ENCODE measurements around the gene S100A5.
A peak's percentile ranks its signal among the peaks of the same experiment; 100 is the strongest.
"Not testable (repeated sequence)": the region's sequence is repeated elsewhere in the genome, so short reads cannot be mapped to it uniquely, and the experiment has no call there.

S100A5 gene

DNA sequence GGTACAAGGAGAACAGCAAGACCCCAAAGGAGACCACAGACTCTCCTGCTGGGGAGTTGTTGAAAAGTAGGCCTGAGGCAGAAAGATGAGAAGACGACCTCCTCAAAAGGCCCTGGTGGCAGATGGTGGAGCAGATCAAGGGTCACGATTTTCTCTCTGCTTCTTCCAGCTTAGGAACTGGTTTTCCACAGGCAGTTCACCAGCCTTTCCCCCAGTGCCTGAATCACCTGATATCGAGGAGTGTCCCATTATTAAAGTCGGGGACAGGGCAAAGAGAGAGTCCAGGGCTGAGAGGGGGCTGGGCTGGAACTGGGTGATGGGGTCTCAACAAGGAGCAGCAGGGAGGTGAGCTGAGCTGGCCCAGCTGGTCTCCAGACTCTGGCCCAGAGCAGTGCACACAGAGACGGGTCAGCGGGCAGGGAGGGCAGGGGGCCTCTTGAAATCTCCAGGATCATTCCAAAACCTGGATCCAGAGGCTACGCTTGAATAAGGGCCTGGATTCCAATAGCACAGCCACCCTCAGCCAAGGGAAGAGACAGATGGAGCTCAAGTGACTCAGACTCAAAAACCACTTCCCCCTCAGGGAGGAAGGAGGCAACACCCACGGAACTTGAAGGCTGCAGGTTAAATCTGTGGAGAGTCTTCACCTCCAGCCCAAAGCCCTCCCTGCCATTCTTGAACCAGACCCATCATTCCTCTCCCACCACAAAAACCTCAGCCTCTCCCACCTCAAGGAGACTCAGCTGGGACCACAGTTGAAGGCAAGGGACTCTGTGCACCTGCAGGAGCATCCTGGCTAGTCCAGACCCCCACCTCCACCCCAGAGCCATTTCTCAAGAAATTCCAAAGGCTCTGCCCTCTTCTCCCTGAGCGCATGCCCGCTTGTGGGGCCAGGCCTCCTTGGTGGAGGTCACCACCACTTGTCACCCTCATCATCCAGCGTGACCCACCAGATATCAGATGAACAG is at the start of gene S100A5:
S100A5 (minus strand) TSS at position 541 of the 968 bp plus-strand sequence. CDS start 743 bp downstream, outside the sequence.
- no peak for DNase-seq (ENCODE audit: low spot score)

DNA sequence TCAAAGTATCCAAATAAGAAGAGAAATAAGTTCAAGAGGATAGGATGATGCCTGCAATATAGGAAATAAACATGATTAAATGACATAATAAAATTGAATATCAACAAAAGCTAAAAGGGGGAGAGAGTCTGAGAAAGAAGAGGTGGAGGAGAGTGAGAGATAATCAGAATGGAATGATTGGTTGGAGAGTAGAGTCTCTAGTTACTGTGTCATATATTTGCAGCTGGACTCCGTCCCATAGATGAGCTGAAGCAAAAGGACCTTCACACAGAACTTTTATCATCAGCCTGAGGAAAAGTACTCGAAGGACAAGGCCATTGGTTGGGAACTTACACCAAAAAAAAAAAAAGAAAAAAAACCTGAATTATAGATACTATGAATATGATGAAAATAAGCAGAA is 47.7 kb upstream of the S100A5 start:
- DNase-seq (ENCODE audit: low spot score), result no peak

DNA sequence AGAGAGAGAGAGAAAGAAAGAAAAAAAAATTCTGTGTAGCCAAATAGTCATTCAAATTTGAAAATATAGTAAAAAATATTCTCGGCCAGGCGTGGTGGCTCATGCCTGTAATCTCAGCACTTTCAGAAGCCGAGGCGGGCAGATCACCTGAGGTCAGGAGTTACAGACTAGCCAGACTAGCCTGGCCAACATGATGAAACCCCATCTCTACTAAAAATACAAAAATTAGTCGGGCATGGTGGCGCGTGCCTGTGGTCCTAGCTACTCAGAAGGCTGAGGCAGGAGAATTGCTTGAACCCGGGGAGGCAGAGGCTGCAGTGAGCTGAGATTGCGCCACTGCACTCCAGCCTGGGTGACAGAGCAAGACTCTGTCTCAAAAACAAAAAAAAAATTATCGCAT is 47.3 kb upstream of the S100A5 start:
- not testable (repeated sequence) for DNase-seq (ENCODE audit: low spot score)

- no peak for DNase-seq (ENCODE audit: low spot score)
Measured at GRCh38 chr1:153587314-153587713, 46.6 kb upstream of the S100A5 start.

DNA sequence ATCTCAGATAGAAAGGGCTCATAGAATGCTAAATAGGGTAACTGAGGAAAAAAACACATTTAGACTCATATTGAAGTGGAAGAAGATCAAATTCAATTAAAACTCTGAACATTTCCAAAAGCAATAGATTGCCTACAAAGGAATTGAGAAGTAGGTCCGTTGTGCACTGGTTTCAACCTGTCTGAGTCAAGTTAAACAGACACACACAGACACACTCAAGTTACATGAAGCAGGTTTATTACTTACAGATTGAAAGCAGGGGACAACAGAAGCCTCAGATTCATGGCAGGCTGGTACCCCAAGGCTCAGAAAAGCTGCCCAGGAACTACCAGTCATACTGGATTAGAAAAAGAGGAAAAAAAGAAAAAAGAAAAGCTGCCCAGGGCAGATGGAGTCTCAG is 45.6 kb upstream of the S100A5 start:
- no peak for DNase-seq (ENCODE audit: low spot score)

GRCh38 chr1:153585006-153585405 is 44.3 kb upstream of the S100A5 start:
- no peak for DNase-seq (ENCODE audit: low spot score)

- DNase-seq (ENCODE audit: low spot score), result no peak
Measured at GRCh38 chr1:153583976-153584375, 43.2 kb upstream of the S100A5 start.

GRCh38 chr1:153583514-153583913 is 42.8 kb upstream of the S100A5 start:
- not testable (repeated sequence) for DNase-seq (ENCODE audit: low spot score)

DNA sequence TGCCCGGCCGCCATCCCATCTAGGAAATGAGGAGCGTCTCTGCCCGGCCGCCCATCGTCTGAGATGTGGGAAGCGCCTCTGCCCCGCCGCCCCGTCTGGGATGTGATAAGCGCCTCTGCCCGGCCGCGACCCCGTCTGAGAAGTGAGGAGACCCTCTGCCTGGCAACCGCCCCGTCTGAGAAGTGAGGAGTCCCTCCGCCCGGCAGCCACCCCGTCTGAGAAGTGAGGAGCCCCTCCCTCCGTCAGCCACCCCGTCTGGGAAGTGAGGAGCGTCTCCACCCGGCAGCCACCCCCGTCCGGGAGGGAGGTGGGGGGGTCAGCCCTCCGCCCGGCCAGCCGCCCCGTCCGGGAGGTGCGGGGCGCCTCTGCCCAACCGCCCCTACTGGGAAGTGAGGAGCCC is 42.1 kb upstream of the S100A5 start:
- DNase-seq (ENCODE audit: low spot score), result not testable (repeated sequence)

GRCh38 chr1:153578936-153579335 is 38.2 kb upstream of the S100A5 start:
- no peak for DNase-seq (ENCODE audit: low spot score)

GRCh38 chr1:153578490-153578889 is 37.8 kb upstream of the S100A5 start:
- DNase-seq (ENCODE audit: low spot score), result no peak

- DNase-seq (ENCODE audit: low spot score), result no peak
Measured at GRCh38 chr1:153577624-153578051, 36.9 kb upstream of the S100A5 start.

GRCh38 chr1:153577138-153577537 is 36.4 kb upstream of the S100A5 start:
- no peak for DNase-seq (ENCODE audit: low spot score)

GRCh38 chr1:153575497-153575896 is 34.8 kb upstream of the S100A5 start:
- DNase-seq (ENCODE audit: low spot score), result not testable (repeated sequence)

- not testable (repeated sequence) for DNase-seq (ENCODE audit: low spot score)
Measured at GRCh38 chr1:153575081-153575491, 34.4 kb upstream of the S100A5 start.

GRCh38 chr1:153573351-153573750 is 32.6 kb upstream of the S100A5 start:
- DNase-seq (ENCODE audit: low spot score), result no peak

DNA sequence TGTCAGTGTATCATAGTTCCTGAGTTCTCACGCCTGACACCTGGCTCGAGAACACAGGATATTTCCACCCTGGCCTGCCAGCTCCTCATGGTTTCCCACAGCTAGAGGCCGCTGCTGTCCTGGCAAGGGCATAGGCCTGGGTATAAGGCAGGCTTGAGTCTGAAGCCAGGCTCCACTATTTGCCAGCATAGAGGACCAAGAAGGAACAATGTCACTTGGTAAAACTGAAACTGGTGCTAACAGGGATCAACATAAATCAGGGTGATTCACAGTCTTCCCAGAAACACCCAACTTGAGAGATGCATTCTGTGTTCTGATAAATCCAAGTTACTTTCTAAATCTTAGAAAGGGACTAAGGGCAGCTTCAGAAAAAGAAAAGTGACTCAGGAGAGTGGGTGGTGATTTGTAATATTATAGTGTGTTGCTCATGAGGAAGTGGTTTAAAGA is 31.9 kb upstream of the S100A5 start:
- peak; percentile 46 for DNase-seq (ENCODE audit: low spot score)

- no peak for DNase-seq (ENCODE audit: low spot score)
Measured at GRCh38 chr1:153571706-153572105, 31.0 kb upstream of the S100A5 start.

GRCh38 chr1:153570874-153571273 is 30.1 kb upstream of the S100A5 start:
- DNase-seq (ENCODE audit: low spot score), result no peak

GRCh38 chr1:153569465-153569864 is 28.7 kb upstream of the S100A5 start:
- DNase-seq (ENCODE audit: low spot score), result no peak

DNA sequence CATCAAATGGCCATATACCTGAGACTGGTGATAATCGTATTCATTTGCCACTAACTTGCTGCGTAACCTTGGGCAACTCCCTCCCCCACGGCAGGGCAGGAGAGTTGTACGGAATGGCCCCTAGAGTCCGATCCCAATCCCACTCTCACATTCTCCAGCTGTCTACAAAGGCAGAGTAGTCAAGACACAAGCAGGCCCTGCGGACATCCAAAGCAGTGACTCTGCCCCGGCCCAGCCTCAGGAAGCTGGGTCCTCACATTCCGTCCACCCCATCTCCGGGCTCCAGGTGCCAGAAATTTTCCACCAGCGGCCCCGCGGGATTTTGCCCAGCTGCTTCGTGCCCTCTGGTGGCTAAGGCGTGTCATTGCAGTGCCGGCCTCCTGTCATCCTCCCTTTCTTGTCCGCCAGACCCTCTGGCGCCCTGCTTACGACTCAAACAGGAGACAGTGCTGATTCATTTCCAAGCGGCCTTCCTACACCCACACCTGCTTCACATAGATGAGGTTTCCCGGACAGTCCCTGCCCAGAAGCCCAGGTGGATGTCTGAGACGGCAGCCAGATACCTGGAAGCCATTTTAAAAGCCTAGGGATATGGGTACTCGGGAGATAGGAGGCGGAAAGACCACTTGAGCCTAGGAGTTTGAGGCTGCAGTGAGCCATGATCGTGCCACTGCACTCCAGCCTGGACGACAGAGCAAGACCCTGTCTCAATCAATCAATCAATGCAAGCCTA is 27.8 kb upstream of the S100A5 start:
- peak; percentile 87 for DNase-seq (ENCODE audit: low spot score)

GRCh38 chr1:153567621-153568366 is 27.1 kb upstream of the S100A5 start:
- DNase-seq (ENCODE audit: low spot score), result no peak

All from hematopoietic multipotent progenitor cell treated with erythropoietin and hydrocortisone succinate and interleukin-3 and kit ligand, for 15 days (in vitro differentiated cells).